ENCODE measurements around the gene CEBPE. TPM values are rescaled to one million over a fixed set of nuclear protein-coding genes. Genes with fewer than 3 reads are reported as not detected.
A peak's percentile ranks its signal among the peaks of the same experiment; 100 is the strongest.

CEBPE gene
- total RNA-seq, 4 donors from 2014 or later, result not detected

DNA sequence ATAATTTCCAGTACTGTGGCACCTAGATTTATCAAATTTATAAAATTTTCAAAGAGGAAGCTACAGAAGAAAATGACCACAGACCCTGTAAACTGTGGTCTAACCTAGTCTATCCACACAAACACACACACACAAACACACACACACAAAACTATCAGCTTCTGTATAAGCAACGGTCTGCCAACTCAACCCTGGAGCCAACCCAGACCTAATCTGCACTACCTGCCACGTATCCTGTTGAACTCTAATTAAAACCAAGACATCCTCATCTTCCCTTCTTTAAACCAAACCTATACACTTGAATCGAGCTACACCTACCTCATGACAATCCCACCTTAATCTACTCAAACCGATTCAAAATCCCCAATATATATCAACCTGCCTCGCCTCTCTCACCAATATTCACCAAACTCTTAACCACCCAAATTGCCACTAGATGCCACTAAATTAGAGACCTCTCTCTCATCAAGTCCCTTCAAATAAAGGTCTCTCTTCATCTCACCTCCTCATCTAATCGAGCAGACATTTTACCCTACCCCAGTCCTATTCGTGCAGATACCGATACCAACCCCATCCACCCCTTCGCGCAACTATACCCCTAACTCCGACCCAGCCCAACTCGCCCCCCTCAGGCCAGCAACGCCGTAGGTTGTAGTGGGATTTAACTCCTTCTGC lies 24.9 kb downstream of the CEBPE start:
- TF ChIP-seq POLR2A (IDR thresholded peaks at IDR 0.05) (no peak), CTCF (IDR thresholded peaks at IDR 0.05) (no peak)
- H3K9me3 ChIP-seq, result no peaks in the 10 kb centered on the region
- peaks cover 0 to 59% (median 3%) of the 10 kb centered on the region in 3 donors for H3K36me3 ChIP-seq
- H3K27me3 ChIP-seq, result no peaks in the 10 kb centered on the region
- H3K27ac ChIP-seq, result peak overlapping the region; percentile 93 to 100 (median 97)
- DNase-seq, result no peak
- H3K4me3 ChIP-seq, result peak overlapping the region; percentile 76 to 100 (median 95)
- H3K4me1 ChIP-seq, result peaks cover 6 to 27% (median 10%) of the 10 kb centered on the region in 4 donors

DNA sequence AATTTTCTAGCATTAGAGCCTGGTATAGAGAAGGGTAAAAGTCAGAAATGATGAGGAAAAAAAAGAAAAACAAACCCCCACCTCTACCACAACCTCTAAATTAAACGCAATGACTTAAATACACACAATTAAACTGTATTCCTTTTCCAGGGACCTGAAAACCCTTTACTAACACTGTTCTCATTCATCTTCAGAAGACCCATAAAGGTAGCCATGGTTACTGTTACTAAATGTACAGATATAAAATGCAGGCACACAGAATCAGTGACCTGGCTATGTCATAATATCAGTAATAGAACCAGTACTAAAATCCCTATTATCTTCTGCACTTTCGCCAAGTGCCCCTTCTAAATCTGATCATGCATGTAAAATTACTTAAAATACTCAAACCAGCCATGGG lies 25.5 kb downstream of the CEBPE start:
- peaks cover 6 to 27% (median 10%) of the 10 kb centered on the region in 4 donors for H3K4me1 ChIP-seq
- no peak overlapping the region for H3K27ac ChIP-seq
- H3K9me3 ChIP-seq, result no peaks in the 10 kb centered on the region
- TF ChIP-seq CTCF (IDR thresholded peaks at IDR 0.05) (no peak), POLR2A (IDR thresholded peaks at IDR 0.05) (no peak)
- no peaks in the 10 kb centered on the region for H3K27me3 ChIP-seq
- peaks cover 0 to 59% (median 3%) of the 10 kb centered on the region in 3 donors for H3K36me3 ChIP-seq
- H3K4me3 ChIP-seq, result peak overlapping the region in 2 of 4 donors; percentile 91 to 100
- DNase-seq, result no peak

DNA sequence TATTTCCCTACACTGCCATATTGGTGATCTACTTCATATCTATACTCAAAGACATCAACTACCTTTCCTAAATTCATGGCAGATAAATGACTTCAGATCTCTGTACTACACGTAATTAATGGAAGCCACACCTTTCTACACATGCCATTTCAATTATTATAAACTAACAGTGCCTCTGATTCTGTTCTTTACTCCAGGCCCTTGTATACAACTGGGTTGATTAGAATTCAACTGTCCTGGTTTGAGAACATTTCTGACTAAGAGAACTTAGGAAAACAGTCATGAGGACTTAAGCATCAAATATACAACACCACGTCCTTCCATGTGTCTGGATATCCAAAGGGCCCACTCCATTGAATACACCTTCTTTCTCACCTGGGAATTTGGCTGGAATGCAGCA lies 26.0 kb downstream of the CEBPE start:
- Histone ChIP-seq H3K4me1 (peaks cover 6 to 27% (median 10%) of the 10 kb centered on the region in 4 donors), H3K36me3 (peaks cover 0 to 59% (median 3%) of the 10 kb centered on the region in 3 donors), H3K4me3 (no peak overlapping the region)

DNA sequence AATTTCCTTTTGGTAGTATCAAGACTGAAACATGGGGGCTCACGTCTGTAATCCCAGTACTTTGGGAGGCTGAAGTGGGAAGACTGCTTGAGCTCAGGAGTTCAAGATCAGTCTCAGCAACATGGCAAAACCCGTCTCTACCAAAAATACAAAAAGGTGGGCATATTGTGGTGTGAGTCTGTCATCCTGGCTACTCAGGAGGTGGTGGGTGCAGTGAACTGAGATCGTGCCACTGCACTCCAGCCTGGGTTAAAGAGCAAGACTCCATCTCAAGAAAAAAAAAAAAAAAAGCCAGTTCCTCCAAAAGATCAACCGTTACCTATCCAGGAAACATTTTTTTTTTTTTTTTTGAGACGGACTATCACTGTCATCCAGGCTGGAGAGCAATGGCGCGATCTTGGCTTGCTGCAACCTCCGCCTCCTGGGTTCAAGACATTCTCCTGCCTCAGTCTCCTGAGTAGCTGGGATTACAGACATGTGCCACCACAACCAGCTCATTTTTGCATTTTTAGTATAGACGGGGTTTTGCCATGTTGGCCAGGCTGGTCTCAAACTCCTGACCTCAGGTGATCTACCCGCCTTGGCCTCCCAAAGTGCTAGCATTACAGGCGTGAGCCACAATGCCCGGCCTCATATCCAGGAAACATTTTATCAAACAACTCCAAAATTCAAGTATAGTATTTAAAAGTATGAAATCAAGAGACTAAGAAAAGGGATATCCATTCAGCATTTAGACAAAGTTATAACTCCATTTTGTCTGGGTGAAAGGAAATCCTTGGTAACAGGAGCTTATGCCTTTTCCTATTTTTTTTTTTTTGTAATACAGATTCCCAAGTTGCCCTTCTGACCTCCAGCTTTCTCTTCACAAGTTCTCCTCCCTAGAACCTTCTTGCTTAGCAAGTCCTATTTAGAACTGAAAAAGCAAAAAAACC lies 27.5 kb downstream of the CEBPE start:
- Histone ChIP-seq H3K27ac (no peak overlapping the region), H3K36me3 (peaks cover 0 to 68% (median 3%) of the 10 kb centered on the region in 3 donors), H3K27me3 (no peaks in the 10 kb centered on the region), H3K4me1 (peaks cover 6 to 19% (median 7%) of the 10 kb centered on the region in 4 donors), H3K9me3 (no peaks in the 10 kb centered on the region), H3K4me3 (no peak overlapping the region)
- TF ChIP-seq CTCF (IDR thresholded peaks at IDR 0.05), result no peak
- TF ChIP-seq POLR2A (IDR thresholded peaks at IDR 0.05), result no peak
- no peak for DNase-seq

More for the DNA sequence above, 26.0 kb downstream of the CEBPE start:
- Histone ChIP-seq H3K27me3 (no peaks in the 10 kb centered on the region), H3K9me3 (no peaks in the 10 kb centered on the region), H3K27ac (no peak overlapping the region)
- no peak for TF ChIP-seq POLR2A (IDR thresholded peaks at IDR 0.05)
- TF ChIP-seq CTCF (IDR thresholded peaks at IDR 0.05), result no peak
- no peak for DNase-seq

DNA sequence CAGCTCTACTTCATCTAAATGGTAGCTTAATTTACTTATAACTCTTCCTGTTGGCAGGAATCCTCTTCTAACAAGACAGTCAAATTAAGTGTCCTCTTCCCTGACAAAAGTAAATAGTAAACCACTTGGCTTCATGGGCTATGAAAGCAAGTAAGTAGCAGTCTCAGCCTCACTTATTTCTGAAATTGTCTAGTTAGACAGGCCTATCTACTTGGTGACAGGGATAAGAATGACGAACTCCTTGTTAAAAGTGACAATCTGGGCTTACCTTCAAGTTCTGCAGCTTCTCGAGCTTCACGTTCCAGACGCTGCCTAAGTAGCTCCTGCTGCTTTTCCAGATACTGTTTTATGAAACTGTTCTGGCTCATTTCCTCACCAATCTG lies 28.8 kb downstream of the CEBPE start:
- no peaks in the 10 kb centered on the region for H3K9me3 ChIP-seq
- DNase-seq, result no peak
- peaks cover 0 to 81% (median 6%) of the 10 kb centered on the region in 3 donors for H3K36me3 ChIP-seq
- H3K4me3 ChIP-seq, result no peak overlapping the region
- H3K27me3 ChIP-seq, result no peaks in the 10 kb centered on the region
- TF ChIP-seq CTCF (IDR thresholded peaks at IDR 0.05) (no peak), POLR2A (IDR thresholded peaks at IDR 0.05) (no peak)
- H3K27ac ChIP-seq, result peak overlapping the region in 1 of 4 donors; percentile 3
- H3K4me1 ChIP-seq, result peaks cover 4 to 19% (median 6%) of the 10 kb centered on the region in 4 donors
